Astrocyte of the hippocampus (primary cell): ENCODE data around the gene SAMD4A.

Experiments used
- DNase-seq: peaks from one replicate; pipeline ENCODE4 v3.0.0; 2011; ENCODE audit warnings: low read depth, low spot score

The SAMD4A gene

GRCh38 chr14:54703082-54703481 lies 136.2 kb downstream of the SAMD4A start:
- DNase-seq = no peak

DNA sequence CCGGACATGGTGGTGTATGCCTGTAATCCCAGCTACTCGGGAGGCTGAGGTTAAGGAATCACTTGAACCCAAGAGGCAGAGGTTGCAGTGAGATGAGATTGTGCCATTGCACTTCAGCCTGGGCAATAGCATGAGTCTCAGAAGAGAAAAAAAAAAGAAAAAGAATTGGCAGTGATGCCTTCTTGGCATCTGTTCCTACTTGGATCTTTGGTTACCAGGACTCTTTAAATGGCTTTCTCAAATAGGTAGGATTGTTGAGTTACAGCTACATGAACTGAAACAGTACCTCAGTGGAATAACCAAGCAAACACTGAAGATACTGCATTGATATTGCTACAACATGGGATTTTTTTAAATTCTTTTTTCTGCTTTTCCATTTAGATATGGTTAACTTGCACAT lies 136.8 kb downstream of the SAMD4A start:
- DNase-seq = no peak

DNA sequence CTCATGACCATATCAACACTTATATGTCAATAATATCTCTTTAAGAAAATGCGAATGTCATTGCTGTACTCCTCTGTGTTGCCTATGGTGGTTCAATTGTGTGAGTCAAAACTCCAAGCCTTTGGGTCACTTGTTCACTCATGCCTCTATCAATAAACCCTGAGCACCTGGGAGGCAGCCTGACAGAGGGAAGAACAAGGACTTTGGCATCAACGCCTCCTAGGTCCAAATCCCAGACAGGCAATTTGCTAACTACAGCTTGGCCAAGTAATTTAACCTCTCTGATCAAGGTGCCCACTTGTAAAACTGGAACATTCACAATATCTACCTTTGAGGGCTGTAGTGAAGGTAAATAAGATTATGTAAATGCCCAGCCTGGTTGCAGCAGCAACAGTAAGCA lies 137.8 kb downstream of the SAMD4A start:
- no peak for DNase-seq

DNA sequence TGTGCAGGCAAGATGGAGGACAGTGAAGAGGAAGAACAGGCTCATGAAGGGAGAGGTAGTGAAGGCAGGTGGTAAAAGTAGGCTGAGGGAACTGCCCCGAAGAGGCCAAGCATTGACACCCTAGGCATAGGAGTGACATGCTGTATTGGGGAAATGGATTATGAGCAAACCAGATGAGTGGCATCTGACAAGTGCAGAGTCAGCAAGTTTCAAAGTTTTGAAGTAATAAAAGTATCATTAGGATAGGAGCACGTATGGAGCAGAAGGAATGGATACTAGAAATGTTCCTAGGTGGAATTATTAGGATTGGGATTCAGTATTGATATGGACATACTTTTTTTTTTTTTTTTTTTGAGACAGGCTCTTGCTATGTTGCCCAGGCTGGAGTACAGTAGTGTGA lies 139.8 kb downstream of the SAMD4A start:
- DNase-seq = no peak

GRCh38 chr14:54708161-54708560 lies 141.2 kb downstream of the SAMD4A start:
- DNase-seq = no peak

GRCh38 chr14:54708982-54709381 lies 142.1 kb downstream of the SAMD4A start:
- DNase-seq = no peak

DNA sequence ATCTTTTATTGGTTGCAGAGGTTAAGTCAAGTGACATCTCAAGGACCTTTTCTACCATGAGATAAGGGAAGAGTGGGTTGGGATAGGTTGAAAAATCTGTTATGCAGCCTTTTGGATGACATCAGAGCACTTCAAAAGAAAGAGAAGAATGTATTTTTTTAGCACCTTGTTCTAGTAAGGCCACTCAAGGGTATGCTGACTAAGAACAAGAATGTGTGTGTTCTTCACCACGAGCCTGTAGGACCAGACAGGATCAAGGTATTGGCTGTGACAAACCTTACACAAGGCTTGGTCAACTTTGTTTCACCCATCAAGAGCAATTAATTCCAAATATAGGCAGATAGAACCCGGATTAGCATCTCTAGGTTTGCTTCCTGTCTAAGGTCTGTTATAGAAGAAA lies 142.5 kb downstream of the SAMD4A start:
- no peak for DNase-seq

DNA sequence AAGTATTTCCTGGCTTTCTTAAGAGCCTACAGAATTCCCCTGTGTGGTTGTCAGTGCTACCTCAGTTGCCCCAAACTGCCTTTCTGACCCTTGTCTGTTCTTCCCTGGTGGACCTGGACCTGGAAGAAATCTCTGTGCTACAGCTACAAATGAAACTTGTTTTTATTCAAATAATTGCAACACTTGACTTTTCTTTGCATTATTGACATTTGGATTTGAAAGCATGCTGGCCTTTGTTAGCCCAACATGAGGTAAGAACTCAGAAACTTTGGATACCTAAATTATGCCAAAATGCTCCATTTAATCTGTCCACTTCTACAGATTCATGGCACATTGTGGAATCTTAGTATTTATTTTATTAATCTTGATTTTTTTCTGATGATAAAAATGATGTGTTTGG lies 142.9 kb downstream of the SAMD4A start:
- DNase-seq = no peak

DNA sequence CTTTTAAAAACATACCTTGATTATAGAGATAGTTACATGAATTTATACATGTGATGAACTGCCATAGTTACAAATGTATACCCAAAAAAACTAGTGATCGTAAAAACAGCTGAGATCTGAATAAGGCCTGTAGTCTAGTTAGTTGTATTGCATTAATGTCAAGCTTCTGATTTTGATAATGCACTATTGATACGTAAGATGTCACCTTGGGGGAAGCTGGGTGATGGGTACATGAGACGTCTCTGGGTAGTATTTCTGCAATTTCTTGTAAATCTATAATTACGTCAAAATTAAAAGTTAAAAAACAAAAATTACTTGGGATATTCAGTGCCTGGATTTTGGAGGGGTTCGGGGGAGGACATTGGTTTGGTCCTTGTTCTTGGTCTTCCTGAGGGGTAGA lies 144.4 kb downstream of the SAMD4A start:
- DNase-seq = no peak

GRCh38 chr14:54711812-54712464 lies 145.0 kb downstream of the SAMD4A start:
- no peak for DNase-seq

GRCh38 chr14:54712465-54713200 lies 145.7 kb downstream of the SAMD4A start:
- DNase-seq = no peak

DNA sequence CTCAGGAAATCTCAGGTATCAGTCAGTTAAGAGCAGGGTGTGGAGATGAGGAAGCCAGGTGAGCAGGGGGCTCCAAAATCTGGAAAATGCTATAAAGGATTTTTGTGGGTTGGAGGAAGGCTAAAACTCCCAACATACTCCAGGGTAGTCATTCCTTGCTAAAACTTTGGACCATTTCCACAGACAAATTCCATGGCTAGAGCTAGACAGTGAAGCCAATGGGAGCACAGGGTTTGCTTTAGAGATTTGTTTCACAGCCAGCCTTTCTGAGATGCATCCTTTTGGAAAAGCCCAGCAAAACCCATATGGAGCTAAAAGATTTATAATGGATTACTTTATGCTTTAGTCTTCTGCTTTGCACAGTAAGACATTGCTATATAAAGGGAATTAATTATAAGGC lies 146.5 kb downstream of the SAMD4A start:
- peak; percentile 82 for DNase-seq

DNA sequence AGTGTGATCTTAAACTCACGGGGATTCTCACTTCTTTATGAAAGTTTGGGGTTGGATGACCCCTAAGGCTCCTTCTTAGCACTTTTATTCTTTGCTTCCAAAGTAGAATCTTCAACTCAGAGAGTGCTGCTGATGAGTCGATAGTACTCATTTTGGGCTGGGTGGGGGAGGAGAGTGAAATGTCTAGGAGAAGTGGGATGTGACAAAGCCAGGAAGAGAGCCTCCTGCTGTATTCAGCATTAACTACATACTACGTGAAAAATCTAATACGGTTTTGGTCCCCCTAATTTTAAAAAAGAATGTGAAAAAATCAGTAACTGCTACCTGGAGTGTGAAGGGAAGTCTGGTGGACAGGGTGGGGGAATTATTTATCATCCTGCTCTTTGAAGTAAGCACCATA lies 148.3 kb downstream of the SAMD4A start:
- DNase-seq = no peak

GRCh38 chr14:54715811-54716210 lies 148.9 kb downstream of the SAMD4A start:
- peak; percentile 59 for DNase-seq

DNA sequence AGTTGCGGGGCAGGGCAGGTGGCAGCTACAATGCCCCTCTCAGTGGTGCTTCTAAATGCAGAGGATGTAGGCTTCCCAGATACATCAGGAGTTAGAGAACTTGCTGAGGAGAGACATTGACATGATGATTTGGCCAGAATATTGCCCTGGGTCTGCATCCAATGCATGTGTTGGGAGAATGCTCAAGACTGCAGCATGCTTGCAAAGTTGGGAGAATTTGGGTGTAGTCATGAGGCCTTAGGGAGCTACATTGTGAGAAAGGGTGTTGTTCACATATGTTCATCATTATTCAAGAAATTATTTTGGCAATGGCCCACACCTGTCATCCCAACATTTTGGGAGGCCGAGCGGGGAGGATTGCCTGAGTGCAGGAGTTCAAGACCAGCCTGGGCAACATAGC lies 149.9 kb downstream of the SAMD4A start:
- no peak for DNase-seq

GRCh38 chr14:54718046-54718445 lies 151.1 kb downstream of the SAMD4A start:
- no peak for DNase-seq

- DNase-seq = no peak
Observed at GRCh38 chr14:54719406-54719805, 152.5 kb downstream of the SAMD4A start.

- DNase-seq = peak; percentile 63
Observed at GRCh38 chr14:54722791-54723432, 156.0 kb downstream of the SAMD4A start.

DNA sequence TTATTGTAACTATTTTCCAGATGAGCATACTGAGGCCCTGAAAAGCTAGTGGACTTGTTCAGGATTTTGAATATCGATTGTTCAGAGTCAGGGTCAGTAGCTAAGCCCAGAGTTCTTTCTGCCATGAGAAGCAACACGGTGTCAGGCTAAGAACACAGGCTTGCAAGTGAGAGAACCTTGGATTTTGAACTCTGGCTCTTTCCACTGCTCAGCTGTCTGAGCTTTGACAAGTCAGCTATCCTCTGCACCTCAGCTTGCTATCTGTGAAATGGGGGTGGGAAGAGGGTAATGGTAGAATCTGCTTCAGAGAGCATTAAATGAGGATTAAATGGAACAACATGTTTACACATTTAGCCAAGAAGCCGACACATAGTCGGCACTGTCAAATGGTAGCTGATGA lies 157.2 kb downstream of the SAMD4A start:
- DNase-seq = no peak

GRCh38 chr14:54724676-54725325 lies 157.9 kb downstream of the SAMD4A start:
- DNase-seq = no peak

DNA sequence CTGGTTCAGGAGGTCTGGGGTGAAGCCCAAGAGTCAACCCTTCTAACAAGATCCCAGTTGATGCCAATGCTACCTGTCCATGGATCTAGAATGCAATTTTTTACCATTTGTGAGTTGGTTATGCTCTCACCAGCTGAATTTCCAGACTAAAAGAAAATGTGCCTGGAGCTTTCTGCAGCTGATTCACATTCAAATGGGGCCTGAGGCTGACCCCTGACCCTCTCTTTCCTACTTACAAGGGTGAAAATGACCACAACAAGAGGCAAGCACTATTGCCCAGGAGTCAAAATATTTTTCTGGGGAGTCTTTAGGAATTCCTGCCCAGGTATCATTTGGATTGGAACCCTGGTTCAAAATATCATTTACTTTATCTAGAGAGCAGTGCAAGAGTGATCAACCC lies 159.1 kb downstream of the SAMD4A start:
- no peak for DNase-seq

GRCh38 chr14:54727929-54728328 lies 161.0 kb downstream of the SAMD4A start:
- no peak for DNase-seq
